ENCODE data around the gene REEP3. TPM values are rescaled to one million over a fixed set of nuclear protein-coding genes. Genes with fewer than 3 reads are reported as not detected.

Gene REEP3
- total RNA-seq, 1 donor from 2014 or later, result 85.7 TPM

- DNase-seq (ENCODE audit: low read depth), result peak; percentile 49
Observed at GRCh38 chr10:63588436-63589167, 67.4 kb downstream of the REEP3 start.

- no peak for DNase-seq (ENCODE audit: low read depth)
Observed at GRCh38 chr10:63591600-63592379, 70.6 kb downstream of the REEP3 start.

GRCh38 chr10:63593576-63593975, 72.4 kb downstream of the REEP3 start:
- DNase-seq (ENCODE audit: low read depth), result no peak

- no peak for DNase-seq (ENCODE audit: low read depth)
Observed at GRCh38 chr10:63595072-63595471, 73.9 kb downstream of the REEP3 start.

GRCh38 chr10:63596924-63597323, 75.7 kb downstream of the REEP3 start:
- no peak for DNase-seq (ENCODE audit: low read depth)

- DNase-seq (ENCODE audit: low read depth), result no peak
Observed at GRCh38 chr10:63600540-63600939, 79.3 kb downstream of the REEP3 start.

GRCh38 chr10:63603709-63604445, 82.7 kb downstream of the REEP3 start:
- no peak for DNase-seq (ENCODE audit: low read depth)

- DNase-seq (ENCODE audit: low read depth), result peak; percentile 25
Observed at GRCh38 chr10:63605197-63605967, 84.2 kb downstream of the REEP3 start.

- DNase-seq (ENCODE audit: low read depth), result no peak
Observed at GRCh38 chr10:63608511-63608910, 87.3 kb downstream of the REEP3 start.

- no peak for DNase-seq (ENCODE audit: low read depth)
Observed at GRCh38 chr10:63611078-63611477, 89.9 kb downstream of the REEP3 start.

- DNase-seq (ENCODE audit: low read depth), result no peak
Observed at GRCh38 chr10:63614371-63614891, 93.2 kb downstream of the REEP3 start.

GRCh38 chr10:63618552-63618951, 97.4 kb downstream of the REEP3 start:
- DNase-seq (ENCODE audit: low read depth), result no peak

- no peak for DNase-seq (ENCODE audit: low read depth)
Observed at GRCh38 chr10:63619426-63619825, 98.2 kb downstream of the REEP3 start.

- DNase-seq (ENCODE audit: low read depth), result no peak
Observed at GRCh38 chr10:63622097-63622496, 100.9 kb downstream of the REEP3 start.

GRCh38 chr10:63624701-63625100, 103.5 kb downstream of the REEP3 start:
- no peak for DNase-seq (ENCODE audit: low read depth)

- peak; percentile 37 for DNase-seq (ENCODE audit: low read depth)
Observed at GRCh38 chr10:63627396-63627795, 106.2 kb downstream of the REEP3 start.

- DNase-seq (ENCODE audit: low read depth), result no peak
Observed at GRCh38 chr10:63627881-63628296, 106.7 kb downstream of the REEP3 start.

GRCh38 chr10:63628526-63629362, 107.5 kb downstream of the REEP3 start:
- peak; percentile 52 for DNase-seq (ENCODE audit: low read depth)

GRCh38 chr10:63629363-63630084, 108.3 kb downstream of the REEP3 start:
- peak; percentile 98 for DNase-seq (ENCODE audit: low read depth)
